Mucosa of descending colon (tissue), 3 donors: ENCODE data around the gene TBC1D20. TPM values are rescaled to one million over a fixed set of nuclear protein-coding genes. Genes with fewer than 3 reads are reported as not detected.

Source experiments
- total RNA-seq, 3 donors: library from RNA; stranded (reverse); fragmentation: NEBNext Ultra II Directional in 2 of 3; extraction: Animal tissue kit (Norgen Biotek cat#: 25700) in 2 of 3; gene quantifications; one replicate each; pipeline versions ENCODE4 v1.2.1 to v1.2.4, GENCODE V29; 2021 to 2023
- donor health status: DM: no; HTN: no; CAD: no; lungs with moderate emphysema.
- donor health status: DM: no; HTN: no; CAD: no.
- donor health status: DM: no; HTN: yes; CAD: no.

Gene TBC1D20
- total RNA-seq, 3 donors from 2014 or later: 30.4 to 49.6 (median 36.0) TPM

Other genes with a start within 250 kb of the TBC1D20 start
- gene DEFB129, start 235.3 kb downstream of the TBC1D20 start, total RNA-seq: not detected
- not detected for gene DEFB132, start 204.8 kb downstream of the TBC1D20 start, total RNA-seq
- 10 to 100 TPM in 2 of 3 donors, 1 to 10 TPM in 1; 6.8 to 12.1 (median 11.3) TPM for gene C20orf96, start 171.8 kb downstream of the TBC1D20 start, total RNA-seq
- 10 to 100 TPM; 12.0 to 18.7 (median 12.6) TPM for gene ZCCHC3, start 165.0 kb downstream of the TBC1D20 start, total RNA-seq
- gene SOX12, start 137.0 kb downstream of the TBC1D20 start, total RNA-seq: 10 to 100 TPM in 1 of 3 donors, 1 to 10 TPM in 2; 3.9 to 24.0 (median 4.5) TPM
- gene NRSN2, start 115.4 kb downstream of the TBC1D20 start, total RNA-seq: 10 to 100 TPM in 2 of 3 donors, 1 to 10 TPM in 1; 8.7 to 21.1 (median 13.1) TPM
- gene TRIB3, start 81.8 kb downstream of the TBC1D20 start, total RNA-seq: 1 to 10 TPM; 1.4 to 7.4 (median 3.4) TPM
- gene RBCK1, start 54.2 kb downstream of the TBC1D20 start, total RNA-seq: 100 to 1,000 TPM in 2 of 3 donors, 10 to 100 TPM in 1; 97.5 to 124 (median 117) TPM
- 100 to 1,000 TPM; 104 to 127 (median 117) TPM for gene CSNK2A1, start 81.3 kb upstream of the TBC1D20 start, total RNA-seq
- gene TCF15, start 147.8 kb upstream of the TBC1D20 start, total RNA-seq: under 1 TPM in 1 of 3 donors, not detected in 2; 0.82 TPM
- 10 to 100 TPM; 11.7 to 23.4 (median 18.9) TPM for gene SRXN1, start 190.7 kb upstream of the TBC1D20 start, total RNA-seq
- not detected for gene SCRT2, start 213.3 kb upstream of the TBC1D20 start, total RNA-seq